Stimulated activated CD4-positive, alpha-beta T cell treated with anti-CD3 and anti-CD28 coated beads, Interleukin-1b, Interleukin-23, amount 100 ng/mL, for 24 hours (primary cell): ENCODE results near the gene ANKS1A.
"Not testable (repeated sequence)": the region's sequence is repeated elsewhere in the genome, so short reads cannot be mapped to it uniquely, and the experiment has no call there.

Experiments used
- DNase-seq, 4 experiments: peaks; one replicate each; pipeline ENCODE4 v3.0.0-alpha.2; 2020; ENCODE audit warnings: low read depth in 4 of 4, low spot score in 1 of 4

ANKS1A gene

DNA sequence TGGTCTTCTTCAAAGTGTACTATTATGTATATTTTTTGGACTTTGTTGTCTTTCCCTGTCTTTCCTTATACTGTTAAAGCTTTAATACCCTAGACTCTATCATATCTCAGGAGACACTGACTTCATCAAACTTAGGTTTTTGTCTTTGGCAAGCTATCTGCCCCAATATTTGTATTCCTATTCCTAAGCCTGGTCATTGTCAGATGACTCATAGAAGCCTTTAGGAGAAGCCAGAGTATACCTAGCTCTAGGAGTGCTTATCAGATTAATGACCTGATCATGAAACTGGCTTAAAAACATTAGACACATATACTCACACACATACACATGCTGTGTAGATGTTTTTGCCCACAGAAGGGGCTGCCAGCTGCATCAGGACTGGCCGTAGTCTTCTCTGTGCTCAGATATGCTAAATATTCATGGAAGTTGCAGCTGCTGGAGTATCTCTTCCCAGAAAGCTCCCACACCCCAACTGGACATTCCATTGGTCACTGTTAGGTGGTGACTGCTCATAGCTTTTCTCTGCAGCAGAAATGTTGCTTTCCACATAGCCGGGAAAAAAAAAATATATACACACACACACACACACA is 102.0 kb downstream of the ANKS1A start:
- no peak for DNase-seq

GRCh38 chr6:34992376-34992775 is 103.3 kb downstream of the ANKS1A start:
- no peak for DNase-seq

GRCh38 chr6:34993213-34993612 is 104.2 kb downstream of the ANKS1A start:
- DNase-seq, result no peak

GRCh38 chr6:34994693-34995092 is 105.6 kb downstream of the ANKS1A start:
- DNase-seq, result no peak

- DNase-seq, result not testable (repeated sequence)
These were observed 109.4 kb downstream of the ANKS1A start for GRCh38 chr6:34998417-34998816.

GRCh38 chr6:34999153-34999552 is 110.1 kb downstream of the ANKS1A start:
- not testable (repeated sequence) for DNase-seq

- DNase-seq, result not testable (repeated sequence)
These were observed 110.9 kb downstream of the ANKS1A start for GRCh38 chr6:34999962-35000361.

DNA sequence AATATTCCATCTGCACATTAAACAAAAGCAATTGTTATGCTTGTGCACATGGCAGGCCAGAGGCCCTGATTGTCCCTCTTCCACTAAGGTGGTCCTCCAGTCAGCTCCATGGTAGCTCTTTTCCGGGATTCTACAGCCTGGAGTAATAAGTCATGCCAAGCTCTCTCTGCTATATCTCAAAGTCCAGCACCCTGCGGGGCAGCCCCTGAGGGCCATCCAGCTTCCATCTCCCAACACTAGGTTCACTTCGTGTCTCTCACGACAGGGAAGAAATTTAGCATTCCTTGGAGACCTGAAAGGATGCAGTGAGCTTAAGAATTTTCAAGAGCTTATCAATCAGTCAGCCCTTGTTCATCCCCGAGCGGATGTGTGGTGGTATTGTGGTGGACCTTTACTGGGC is 112.3 kb downstream of the ANKS1A start:
- not testable (repeated sequence) for DNase-seq

- not testable (repeated sequence) for DNase-seq
These were observed 115.0 kb downstream of the ANKS1A start for GRCh38 chr6:35003886-35004530.

DNA sequence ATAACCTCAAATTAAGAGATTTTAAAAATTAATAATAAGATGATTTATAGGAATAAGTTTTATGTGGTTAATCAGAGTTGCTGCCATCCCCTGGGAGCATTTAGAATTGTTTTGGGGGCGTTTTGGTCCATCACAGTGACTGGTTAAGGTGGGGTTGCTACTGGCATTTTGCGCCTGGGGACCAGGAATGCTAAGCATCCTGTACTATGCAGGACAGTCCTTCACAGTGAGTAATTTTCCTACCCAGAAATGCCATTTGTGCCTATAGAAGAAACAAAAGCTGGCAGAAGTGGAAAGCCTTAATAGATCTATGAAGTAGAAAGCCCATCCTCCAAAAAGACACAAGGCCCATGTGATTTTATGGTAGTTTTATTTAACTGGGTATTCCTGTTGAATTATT is 118.0 kb downstream of the ANKS1A start:
- no peak for DNase-seq

GRCh38 chr6:35008858-35009257 is 119.8 kb downstream of the ANKS1A start:
- DNase-seq, result no peak

- DNase-seq, result no peak
These were observed 122.3 kb downstream of the ANKS1A start for GRCh38 chr6:35011096-35012041.

GRCh38 chr6:35013701-35014100 is 124.6 kb downstream of the ANKS1A start:
- no peak for DNase-seq

DNA sequence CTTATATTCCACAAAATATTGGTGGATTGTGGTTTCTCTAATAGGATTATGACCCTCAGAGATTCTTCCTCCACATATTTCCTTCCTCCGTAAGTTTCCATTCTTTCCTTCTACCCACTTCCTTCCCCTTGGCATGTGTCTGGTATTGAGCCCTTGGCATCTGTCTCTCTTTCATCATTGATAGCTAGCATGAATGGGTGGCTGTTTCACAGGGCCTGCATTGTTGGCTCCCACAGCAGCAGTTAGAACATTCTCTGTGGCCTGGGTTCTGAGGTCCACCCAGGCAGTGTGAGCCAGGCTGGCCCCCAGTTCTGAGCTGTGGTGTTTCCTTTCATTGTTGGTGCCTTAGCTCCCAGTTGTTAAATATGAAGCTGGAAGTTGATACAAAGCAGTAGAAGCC is 125.3 kb downstream of the ANKS1A start:
- DNase-seq, result no peak

GRCh38 chr6:35014786-35015185 is 125.7 kb downstream of the ANKS1A start:
- DNase-seq, result no peak

DNA sequence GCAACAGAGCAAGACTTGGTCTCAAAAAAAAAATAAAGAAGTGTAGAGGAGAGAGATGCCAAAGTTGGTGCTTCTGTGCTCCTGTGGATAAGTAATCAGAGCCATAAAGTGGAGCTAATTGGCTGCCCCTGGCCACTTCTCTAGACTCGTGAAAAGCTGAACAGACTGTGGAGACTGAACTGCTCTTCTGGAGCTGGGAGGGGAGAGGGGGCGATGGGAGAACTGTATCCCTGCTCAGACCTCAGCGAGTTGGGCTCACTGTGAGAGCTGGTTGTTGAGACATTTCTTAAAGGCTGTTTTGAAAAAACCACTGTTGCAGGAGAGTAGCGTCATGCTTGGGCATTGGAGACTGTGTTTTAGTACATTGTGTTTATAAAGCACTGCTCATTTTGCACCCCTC is 126.4 kb downstream of the ANKS1A start:
- no peak for DNase-seq

GRCh38 chr6:35015996-35016395 is 126.9 kb downstream of the ANKS1A start:
- no peak for DNase-seq

DNA sequence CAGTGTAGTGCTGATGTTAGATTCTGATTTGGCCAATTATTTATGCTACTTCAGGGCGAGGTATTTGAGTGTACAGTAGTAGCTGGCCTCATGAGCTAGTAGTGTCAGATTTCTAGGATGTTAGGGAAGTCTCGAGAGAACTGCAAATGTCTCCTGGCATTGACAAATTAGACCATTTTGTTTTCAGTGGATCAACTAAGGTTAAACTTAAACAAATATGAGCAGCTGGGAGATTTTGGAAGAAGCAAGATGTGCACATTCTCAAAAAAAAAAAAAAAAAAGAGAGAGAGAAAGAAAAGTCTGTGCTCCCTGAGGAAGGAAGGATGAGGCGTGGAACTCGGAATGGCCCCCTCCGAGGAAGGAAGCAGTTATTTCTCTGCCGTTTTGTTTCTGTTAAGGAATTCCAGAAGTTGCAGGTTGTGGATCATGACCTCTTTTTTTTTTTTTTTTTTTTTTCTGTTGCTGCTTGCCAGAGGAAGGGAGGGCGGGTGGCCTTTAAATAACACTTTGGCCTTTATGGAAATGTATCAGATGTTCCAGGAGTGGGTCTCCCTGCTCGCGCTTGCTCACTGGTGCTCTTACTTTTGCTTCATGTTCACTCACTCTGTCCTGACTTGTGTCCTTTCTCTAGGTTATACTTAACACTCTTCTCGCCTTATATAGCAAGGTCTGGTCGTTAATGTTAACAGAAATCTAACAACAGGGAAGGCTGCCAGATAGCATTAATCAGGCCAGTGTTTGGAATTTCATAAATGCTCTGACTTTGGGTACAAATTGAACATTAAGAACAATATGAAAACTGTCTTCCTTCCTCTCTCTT is 127.7 kb downstream of the ANKS1A start:
- no peak for DNase-seq

DNA sequence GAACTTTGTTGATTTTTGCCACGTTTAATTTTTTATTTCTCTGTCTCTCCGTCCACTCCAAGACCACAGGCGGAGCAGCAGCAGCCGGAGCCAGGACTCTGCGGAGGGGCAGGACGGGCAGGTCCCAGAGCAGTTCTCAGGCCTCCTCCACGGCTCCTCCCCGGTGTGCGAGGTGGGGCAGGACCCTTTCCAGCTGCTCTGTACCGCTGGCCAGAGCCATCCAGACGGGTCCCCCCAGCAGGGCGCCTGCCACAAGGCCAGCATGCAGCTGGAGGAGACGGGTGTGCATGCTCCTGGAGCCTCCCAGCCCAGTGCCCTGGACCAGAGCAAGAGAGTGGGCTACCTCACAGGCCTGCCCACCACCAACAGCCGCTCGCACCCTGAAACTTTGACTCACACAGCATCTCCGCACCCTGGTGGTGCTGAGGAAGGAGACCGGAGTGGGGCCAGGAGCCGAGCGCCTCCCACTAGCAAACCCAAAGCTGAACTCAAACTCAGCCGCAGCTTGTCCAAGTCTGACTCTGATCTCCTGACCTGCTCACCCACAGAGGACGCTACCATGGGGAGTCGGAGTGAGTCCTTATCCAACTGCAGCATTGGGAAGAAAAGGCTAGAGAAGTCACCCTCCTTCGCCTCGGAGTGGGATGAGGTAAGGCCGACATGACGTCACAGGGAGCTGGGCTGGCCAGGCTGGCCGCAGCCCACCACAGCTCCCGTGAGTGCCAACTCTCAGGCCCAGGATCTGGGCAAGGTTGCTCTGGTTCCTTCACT is 128.5 kb downstream of the ANKS1A start:
- no peak for DNase-seq

DNA sequence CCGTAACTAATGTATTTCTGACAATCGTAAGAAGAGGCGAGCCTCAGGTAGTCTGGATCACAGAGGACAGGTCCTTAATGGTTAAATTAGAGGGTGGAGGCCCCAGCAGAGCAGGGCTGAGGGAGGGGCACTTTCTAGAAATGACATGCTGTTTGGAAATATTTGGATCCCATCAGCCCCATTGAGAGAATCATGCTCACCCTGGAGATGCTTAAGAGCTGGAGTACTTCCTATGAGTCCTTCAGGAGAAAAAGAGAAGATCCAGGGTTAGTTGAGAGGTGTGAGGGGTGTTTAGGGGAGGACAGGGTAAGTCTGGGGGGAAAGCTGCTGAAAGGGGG is 129.1 kb downstream of the ANKS1A start:
- DNase-seq, result no peak

DNA sequence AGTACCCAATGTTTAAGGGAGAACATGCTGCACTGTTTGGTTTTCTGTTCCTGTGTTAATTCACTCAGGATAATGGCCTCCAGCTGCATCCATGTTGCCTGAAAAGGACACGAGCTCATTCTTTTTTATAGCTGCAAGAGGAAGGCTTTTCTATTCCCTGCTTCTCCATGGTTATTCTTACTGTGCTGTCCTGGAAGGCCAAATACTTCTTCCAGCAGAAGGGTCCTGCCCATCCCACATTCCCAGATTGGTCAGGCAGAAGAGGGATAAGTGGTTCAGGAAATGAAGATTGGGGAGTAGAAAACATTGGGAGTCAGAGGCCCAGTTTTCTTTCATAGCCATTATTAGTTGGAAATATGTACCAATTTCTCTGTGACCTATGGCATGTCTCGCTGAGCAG is 129.7 kb downstream of the ANKS1A start:
- no peak for DNase-seq
